HG02938 (cell line): ENCODE measurements around the gene SIRT5.

Experiments
- ATAC-seq: cut with Tn5 transposase; IDR thresholded peaks from one replicate; pipeline ENCODE4 v1.9.1; 2021; ENCODE audit warnings: mild to moderate bottlenecking, moderate library complexity; ENCODE audit not compliant: unreplicated experiment

SIRT5 gene

DNA sequence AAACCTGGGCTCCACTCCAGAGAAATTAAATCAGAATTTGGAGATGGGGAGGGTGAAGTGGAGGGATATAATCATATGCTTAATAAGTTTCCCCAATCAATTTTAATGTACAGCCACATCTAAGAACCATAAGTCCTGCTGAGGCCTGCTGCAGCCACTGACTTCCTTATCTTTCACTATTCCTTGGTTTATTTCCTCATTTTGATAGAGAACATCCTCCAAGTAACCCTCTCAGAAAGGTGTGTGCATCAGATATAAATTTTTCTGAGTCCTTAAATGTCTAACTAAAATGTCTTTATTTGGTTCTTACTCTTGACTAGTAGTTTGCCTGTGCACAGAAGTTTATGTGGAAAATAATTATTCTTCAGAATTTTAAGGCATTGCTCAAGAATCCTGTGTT is 23.7 kb upstream of the SIRT5 start:
- ATAC-seq = no peak

DNA sequence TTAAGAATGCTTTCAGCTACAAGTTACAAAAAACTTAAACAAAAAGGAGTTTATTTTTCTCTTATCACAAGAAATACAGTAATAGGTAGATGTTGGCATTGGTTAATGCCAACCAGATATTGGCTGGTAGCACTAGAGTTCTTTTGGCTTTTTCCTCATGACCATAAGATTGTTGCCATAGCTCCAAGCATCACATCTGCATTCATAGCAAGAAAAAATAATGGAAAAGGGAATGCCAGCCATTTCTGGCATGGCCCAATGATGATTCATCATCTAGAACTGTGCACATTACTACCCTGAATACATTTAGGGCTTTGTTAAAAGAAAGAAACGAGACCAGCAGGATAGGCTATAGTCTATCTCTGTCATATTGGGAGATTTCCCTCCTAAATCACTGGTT is 20.8 kb upstream of the SIRT5 start:
- no peak for ATAC-seq

DNA sequence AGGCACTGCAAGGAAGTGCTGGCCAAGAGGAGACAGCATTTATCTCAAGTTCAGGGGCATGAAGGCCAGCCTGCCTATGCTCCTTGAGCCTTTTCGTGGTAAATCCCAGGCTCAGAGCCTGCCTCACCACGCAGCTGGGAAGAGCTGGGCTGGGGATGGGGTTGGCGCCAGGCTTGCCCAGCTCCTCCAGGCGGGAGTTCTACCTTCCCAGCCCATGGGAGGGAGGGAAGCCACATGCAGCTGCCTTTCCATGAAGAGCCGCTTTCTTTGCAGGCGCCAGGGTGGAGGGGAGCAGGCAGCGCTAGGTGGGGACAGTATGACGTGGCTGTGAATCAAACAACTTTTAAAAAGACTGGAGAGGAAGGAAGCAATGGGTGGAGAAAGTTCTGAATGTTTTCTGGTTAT is 19.5 kb upstream of the SIRT5 start:
- ATAC-seq = no peak

DNA sequence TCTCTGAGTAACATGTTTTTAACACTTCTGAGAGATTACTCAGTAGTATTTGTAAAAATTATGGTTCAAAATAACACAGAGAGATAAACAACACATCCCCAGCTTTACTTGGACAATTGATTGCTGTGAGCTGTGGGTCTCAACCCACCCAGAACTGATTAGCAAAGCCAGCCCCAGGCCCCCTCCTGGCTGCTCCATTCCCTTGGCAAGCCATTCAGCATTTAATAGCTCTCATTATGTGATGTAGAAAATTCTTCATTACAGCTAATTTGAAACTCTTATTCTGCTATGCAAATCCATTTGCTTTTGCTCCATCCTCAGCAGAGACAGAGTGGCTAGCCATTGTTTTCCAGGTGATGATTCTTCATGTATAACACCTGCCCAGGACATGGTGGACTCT is 16.6 kb upstream of the SIRT5 start:
- ATAC-seq = no peak

DNA sequence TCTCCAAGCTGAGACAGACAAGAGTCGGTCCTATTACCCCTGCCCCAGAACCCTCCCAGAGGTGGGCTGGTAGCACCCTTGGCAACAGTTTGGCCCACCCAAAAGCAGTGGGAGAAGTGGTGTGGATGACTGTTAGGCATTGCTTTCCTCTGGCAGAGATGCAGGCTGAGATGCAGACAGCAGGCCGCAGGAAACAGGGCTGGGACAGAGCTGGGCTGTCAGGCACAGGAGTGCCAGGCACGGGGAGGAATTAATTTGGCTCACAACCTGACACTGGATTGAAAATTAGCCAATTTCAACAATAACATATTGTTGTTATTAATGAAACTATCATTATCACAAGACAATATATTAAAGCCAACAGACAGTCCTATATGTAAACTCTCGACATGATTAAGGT is 15.7 kb upstream of the SIRT5 start:
- ATAC-seq = no peak

DNA sequence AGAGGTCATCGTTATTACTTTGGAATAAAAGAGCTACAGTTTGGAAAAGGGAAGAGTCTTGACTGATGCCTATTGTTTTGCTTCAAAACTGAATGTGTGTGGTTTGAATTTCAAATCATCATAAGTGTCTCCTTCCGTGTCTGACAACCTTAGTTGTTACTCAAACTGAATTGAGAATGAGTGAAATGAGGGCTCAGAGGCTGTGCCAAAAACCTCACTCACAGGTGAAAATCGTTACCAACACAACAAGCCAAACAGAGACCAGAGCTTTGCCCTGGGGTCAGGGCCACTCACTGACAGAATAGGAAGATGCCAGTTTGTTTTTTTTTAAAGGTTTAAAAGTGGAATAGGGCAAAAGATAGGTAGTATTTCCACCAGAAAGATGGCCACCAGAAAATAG is 15.2 kb upstream of the SIRT5 start:
- no peak for ATAC-seq

DNA sequence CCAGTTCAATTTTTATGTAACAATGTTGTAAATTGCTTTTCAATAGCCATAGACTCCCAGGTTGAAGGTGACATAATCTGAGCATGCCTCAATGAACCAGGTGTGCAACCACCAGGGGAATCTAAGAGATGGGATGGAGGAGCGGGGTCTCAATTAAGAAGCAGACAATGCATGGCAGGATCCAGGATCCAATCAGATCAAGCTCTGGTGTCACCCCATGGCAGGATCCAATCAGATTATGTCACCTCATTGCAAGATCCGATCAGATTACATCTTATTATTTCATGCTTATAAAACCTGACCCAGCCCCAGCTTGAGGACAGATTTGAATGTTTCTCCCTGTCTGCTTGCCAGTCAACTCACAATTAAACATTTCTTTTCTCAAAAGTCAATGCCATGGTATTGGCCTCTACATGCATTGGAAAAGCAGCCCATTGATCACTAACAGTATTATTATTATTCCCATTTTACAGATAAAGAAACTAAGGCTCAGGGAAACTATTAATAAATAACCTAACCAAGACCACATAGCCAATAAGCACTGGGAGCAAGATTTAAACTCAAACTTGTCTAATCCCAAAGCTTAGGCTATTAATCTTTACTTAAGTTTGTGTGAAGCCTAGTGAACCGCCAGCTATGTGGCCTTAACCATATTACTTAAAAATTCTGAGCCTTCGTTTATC is 14.3 kb upstream of the SIRT5 start:
- ATAC-seq = no peak

DNA sequence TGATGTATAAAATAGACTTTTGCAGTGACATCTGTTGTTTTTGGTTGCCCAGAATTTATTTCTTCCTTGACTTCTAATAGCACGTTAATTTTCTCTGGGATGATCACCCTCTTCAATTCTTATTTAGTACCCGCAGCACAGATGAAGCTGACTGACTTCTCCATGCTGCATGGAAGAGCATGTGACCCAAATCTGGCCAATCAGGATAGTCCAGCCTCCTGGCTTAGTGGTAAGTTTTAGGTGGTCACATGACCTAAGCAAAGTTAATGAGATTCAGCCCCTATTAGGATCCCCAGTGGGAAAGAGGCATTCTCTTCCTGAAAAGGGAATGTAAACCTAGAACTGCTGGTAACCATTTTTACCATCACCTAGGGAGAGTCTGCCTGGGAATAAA is 13.8 kb upstream of the SIRT5 start:
- ATAC-seq = no peak

DNA sequence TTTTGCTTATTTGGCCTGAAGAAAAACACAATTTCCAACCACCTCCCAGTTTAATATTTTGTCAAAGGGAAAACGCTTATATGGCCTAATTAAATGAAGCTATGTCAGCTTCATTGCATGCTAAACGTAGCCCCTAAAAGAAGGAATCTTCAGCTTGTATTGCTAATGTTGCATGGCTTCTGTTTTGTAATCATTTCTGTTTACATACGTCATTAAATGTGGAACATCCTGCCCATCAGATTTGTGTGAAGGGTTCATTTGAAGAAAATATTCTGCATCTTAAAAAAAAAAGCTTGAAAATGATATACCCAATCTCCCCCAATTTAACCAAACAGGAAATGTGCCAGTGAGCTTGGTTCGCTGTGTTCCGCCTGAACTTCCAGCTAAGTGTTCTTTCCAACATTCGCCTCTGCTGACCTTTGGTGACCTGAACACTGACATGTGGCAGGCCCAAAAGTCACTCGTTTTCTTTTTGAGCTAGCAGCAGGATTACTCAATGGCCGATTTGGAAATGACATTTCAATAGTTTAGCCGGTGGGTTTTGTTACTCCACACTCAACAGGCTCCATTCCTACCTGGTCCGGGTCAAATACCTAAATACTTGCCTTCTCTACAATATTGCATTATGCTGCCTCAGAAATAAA is 12.7 kb upstream of the SIRT5 start:
- no peak for ATAC-seq

DNA sequence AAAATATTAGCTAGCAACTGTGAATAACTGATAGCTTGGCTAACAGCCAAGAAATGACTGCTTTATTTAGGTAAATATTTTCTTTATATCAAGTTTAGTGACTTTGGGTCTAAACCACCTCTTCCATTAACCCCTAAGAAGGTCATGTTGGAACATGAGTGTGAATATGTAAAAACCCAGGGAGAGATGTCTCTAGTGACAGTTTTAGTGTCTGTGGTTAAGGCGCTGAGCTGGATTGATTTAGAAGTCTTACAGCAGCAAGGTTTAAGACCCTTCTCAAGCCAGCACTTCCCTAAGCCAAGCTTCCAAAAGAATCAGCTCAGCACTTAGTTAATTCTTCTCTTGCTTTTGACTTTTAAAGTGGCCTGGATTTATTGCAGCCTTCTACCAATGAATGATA is 11.4 kb upstream of the SIRT5 start:
- no peak for ATAC-seq

DNA sequence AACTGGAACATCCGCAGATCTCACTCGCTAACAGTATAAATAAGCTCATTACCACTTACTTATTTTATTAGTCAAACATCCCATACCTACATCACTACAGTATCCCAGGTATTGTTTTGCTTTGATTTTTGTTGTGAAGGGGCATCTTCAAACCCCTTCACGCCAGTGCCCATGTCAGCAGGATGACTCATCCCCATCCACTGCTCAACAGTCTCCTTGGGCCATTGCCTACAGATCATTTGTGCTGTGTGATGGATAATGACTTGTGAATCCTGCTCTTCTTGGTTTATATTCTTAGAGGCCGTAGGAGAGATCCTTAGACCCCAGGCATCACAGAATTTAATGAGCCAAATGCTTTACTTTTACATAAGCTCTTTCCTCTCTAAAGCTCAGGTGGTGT is 8.5 kb upstream of the SIRT5 start:
- ATAC-seq = no peak

DNA sequence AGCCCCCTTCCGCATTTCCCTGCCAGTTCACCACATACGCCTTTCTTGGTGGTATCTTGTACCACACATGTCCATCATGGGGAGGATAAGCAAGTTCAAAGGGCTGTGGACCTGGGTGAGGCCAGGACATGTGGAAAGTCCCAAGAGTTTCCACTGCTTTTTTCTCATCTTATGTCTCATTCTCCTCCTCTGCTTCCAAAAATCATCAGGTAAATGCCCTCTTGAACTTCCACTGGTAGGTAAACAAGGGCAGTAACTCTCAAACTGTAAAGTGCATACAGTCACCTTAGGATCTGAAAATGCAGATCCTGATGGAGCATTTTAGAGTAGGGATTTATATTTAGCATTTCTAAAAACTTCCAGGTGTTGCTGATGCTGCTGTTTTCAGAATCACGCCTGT is 7.9 kb upstream of the SIRT5 start:
- ATAC-seq = no peak

DNA sequence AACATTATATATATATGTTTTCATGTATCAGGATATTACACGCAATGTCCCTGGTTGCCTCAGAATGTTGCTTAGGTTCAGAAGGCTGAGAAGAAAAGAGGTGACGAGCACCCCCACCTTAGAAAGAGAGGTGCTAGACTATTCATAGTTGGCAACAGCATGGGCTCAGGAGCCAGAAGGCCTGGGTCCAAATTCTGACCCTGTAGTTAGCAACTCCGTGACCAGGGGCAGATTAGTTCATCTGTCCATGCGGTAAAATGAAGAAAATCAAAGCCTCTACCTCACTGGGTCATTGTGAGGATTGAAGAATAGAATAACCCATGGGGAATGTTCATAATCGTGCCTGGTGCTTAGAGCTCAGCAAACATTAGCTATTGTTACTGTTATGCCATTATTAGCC is 5.4 kb upstream of the SIRT5 start:
- no peak for ATAC-seq

DNA sequence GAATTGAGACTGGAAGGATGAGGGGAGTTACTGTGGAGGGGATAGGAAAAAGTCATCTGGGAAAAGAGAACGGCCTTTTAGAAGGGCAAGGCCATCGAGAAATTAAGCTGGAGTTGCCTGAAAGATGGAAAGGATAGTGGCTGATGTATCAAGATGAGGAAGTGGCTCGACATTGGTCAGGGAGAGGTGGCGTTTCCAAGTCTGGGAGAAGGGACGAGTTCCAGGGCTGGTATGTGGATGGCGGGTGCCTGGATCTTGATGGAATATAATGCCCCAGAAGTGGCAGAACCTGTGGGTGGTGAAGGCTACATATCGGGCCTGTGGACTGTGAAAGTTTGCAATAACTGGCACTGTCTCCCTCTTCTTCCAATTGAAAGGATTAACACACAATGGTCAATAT is 2.2 kb upstream of the SIRT5 start:
- no peak for ATAC-seq

DNA sequence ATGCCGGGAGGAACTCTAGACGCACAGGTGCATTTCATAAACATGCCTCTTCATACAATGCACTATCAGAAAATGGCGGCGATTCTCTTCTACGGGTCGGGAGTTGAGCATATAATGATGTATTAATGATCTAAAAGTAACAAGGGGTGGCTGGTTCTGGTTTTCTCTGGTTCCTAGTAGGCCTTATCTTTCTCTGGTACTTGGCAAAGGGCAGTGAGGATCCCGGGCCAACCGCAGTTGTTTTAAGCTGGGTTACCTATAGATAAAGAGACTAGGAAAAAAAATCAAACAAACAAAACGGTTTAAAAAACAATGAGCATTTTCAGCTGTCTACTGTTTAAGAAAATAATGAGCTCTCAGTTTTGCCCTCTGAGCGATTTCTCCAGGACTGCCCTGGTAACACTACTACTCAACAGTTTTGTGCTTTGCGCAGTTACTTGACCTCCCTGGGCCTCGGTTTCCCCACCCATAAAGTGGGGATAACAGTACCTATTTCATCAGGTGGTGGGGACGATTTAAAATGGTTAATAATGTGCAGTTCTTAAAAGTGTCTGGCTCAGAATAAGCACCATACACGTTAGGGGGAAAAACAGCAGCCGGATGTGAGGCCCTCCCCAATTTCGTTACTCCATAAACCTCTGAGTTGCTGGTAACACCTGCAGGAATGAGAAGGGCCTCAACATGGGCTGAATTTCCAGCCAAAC is 1.3 kb upstream of the SIRT5 start:
- no peak for ATAC-seq

DNA sequence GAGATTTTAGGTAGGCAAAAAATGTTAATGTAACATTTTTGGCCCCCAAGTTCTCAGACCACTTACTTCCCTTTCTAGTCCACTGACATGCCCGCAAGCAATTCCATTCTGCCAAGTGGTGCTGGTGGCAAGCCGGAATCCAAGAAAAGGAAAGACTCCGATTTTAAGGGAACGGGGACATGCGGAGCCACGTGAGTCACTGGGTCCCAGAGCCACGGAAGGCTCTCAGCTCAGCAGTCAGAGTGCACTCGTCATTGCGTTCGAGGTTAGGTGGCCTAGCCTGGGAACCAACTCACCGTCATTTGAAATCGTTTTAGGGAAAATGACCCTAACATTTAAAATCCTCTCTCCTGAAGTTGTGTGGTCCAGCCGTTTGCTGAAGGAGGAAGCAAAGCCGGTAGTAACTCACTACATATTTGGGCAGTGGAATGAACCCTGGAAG is 711 bp upstream of the SIRT5 start:
- no peak for ATAC-seq

DNA sequence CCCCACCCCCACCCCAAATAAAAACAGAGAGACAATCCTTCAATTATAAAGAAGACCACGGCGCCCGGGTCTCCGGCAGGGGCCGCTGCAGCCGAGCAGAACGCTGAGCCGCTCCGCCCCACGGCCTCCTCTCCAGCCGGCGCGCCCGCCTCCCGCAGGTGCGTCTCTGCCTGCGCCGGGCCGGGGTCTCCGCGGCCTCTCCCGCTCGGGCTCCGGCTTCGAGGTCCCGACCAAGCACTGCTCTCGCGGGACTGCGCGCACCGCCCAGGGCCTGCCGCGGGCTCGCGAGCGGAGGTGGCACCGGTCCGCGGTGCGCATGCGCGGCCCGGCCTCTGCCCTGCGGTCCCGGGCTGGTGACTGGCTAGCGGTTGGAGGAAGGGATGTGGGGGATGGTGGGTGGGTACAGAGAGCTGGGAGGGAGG is 241 bp upstream of the SIRT5 start:
- peak; percentile 73 for ATAC-seq

DNA sequence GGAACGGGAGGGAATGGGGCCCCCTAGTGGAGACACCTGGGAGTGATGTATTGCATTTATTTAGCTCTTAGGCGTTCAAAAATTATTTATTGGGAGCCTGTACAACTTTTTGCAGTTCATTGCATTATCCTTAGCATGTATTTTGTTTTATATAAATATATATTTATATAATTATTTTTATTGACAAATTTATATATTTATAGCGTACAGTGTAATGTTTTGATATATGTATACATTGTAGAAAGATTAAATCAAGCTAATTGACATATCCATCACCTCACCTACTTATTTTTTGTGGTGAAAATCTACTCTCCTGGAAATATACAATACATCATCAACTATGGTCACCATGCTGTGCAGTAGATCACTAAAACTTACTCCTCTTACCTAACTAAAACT is 975 bp downstream of the SIRT5 start:
- no peak for ATAC-seq

DNA sequence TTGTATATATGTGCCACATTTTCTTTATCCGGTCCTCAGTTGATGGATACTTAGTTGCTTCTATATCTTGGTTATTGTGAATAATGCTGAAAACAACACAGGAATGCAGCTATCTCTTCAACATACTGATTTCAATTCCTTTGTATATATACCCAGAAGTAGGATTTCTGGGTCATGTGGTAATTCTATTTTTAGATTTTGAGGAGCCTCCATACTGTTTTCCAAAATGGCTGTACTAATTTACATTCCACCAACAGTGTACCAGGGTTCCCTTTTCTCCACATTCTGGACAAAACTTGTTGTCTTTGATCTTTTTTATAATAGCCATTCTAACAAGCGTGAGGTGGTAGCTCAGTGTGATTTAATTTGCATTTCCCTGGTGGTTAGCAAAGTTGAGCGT is 1.6 kb downstream of the SIRT5 start:
- ATAC-seq = no peak

DNA sequence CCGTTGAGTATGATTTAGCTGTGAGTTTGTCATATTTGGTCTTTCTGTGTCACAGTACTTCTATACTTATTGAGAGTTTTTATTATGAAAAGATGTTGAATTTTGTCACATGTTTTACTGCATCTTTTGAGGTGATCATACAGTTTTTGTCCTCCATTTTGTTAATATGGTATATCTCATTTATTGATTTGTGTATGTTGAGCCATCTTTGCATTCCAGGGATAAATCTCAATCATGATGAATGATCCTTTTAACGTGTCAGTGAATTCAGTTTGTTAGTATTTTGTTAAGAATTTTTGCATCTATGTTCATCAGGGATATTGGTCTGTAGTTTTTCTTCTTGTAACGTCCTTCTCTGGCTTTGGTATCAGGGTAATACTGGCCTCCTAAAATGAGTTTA is 3.5 kb downstream of the SIRT5 start:
- ATAC-seq = no peak

DNA sequence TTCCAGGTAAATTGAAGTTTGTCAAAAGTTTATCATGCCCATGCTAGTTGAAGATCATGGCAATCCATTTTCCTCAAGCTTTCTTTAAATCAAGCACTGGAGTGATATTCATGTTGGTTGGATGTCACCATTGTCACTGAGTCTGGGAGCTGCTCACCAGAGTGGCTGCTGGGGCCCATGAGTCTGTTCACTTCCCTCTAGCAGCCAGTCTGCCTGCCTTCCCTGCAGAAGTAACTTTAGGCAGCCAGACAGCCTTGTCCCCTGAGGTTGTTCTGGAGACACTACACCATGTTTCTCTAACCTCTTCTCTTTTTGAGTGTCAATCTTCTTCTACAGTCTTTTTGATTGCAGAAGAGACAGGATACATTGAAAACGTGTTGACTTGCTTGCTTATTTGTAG is 5.5 kb downstream of the SIRT5 start:
- ATAC-seq = no peak

DNA sequence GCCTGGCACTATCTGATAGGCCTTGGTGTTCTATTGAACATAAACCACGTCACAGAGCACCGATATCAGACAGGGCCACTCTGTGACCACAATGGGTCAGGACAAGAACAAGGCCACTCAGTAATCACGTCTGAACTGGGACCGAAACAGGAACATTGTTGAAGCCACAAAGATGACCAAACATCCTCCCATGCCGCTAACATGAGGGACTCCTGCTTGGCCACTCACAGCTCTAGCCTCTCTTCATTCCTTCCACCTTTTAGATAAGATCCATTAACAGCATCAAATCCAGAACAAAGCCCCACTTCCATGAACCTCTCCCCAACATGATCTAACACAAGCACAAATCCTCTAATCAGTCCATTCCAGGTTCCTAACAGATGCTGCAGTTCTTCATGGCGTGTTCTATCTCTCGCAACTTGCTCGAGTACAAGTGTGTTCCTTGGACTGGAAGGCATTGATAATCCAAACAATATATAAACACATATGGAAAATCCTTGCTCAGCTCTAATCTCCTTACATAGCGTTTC is 7.4 kb downstream of the SIRT5 start:
- ATAC-seq = no peak
